Measurements from ENCODE around the gene F5.

DNA sequence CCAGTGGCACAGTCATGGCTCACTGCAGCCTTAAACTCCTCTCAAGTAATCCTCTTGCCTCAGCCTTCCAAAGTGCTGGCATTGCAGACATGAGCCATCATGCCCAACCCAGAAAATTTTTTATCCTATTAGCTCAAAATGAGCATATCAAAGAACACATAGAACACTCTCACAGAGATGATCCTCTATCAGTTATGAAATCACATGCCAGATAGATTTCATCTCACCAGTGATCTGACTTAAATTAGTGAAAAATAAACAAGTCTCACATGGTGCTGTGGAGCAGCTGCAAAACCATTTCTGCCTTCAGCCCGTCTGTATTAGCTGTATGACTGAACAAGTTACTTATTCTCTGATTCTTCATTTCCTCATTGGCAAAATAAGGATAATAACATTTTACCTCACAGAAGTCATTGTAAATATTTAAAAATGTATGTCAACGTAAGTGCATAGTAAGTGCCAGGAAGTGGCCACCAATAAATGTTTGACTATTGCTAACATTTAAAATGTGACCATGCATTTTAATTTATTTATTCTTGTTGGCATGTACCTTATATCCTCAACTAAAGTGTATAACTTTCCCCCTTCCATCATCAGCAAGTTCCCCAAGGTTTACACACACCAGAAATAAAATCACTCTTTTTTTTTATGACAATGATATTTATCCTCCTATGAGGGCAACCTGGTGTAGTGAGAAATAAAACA lies 71.6 kb downstream of the F5 start:
- TF ChIP-seq, protein P1, sequence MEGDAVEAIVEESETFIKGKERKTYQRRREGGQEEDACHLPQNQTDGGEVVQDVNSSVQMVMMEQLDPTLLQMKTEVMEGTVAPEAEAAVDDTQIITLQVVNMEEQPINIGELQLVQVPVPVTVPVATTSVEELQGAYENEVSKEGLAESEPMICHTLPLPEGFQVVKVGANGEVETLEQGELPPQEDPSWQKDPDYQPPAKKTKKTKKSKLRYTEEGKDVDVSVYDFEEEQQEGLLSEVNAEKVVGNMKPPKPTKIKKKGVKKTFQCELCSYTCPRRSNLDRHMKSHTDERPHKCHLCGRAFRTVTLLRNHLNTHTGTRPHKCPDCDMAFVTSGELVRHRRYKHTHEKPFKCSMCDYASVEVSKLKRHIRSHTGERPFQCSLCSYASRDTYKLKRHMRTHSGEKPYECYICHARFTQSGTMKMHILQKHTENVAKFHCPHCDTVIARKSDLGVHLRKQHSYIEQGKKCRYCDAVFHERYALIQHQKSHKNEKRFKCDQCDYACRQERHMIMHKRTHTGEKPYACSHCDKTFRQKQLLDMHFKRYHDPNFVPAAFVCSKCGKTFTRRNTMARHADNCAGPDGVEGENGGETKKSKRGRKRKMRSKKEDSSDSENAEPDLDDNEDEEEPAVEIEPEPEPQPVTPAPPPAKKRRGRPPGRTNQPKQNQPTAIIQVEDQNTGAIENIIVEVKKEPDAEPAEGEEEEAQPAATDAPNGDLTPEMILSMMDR (conservative IDR thresholded peaks at IDR 0.05; ENCODE audit: low read length), result no peak
- no peak for TF ChIP-seq EZH2phosphoT487 (IDR thresholded peaks at IDR 0.05; ENCODE audit: borderline replicate concordance, low read depth, low read length)

Data from OCI-LY7 (cell line).